SH-SY5Y (cell line): ENCODE measurements around the gene CARD14.

Experiments
- GATA2 ChIP-seq: IDR thresholded peaks from 2 replicates; pipeline ENCODE4 v1.6.1; 2011; ENCODE audit warnings: mild to moderate bottlenecking, low read depth, low read length
- GATA3 ChIP-seq: IDR thresholded peaks from 2 replicates; pipeline ENCODE4 v1.6.1; 2011; ENCODE audit warnings: low read depth, mild to moderate bottlenecking, low read length, moderate library complexity

Gene CARD14

GRCh38 chr17:80253631-80254395, 84.0 kb downstream of the CARD14 start:
- TF ChIP-seq GATA2 (no peak), GATA3 (no peak)

DNA sequence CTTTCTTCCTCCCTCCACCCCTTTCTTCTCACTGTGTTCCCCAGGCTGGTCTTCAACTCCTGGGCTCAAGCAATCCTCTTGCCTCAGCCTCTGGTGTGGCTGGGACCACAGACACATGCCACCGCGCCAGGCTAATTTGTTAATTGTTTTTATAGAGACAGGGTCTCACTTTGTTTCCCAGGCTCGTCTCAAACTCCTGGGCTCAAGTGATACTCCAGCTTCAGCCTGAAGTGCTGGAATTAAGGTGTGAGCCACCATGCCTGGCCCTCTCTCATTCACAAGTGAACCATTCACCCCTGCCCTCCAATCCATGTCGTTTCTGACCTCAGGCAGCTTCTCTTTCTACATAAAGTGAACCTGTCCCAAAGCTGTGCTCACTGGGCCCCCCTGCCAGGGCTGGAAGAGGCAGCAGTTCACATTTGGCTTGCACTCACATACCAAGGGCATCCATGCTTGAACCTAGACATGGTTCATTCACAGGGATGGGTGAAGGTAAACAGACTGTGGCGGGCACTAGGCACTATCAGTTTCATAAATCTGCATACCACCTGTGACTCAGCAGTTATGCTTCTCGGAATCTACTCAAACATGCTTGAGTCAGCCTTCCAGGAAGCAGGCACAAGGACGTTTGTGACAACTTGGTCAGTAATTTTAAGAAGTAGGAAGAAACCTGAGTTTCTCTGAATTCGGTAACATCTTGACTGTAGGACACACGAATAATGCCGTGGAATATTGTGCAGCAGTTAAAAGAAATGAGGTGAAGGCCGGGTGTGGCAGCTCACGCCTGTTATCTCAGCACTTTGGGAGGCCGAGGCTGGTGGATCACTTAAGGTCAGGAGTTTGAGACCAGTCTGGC, 84.8 kb downstream of the CARD14 start:
- TF ChIP-seq GATA2 (no peak), GATA3 (no peak)

DNA sequence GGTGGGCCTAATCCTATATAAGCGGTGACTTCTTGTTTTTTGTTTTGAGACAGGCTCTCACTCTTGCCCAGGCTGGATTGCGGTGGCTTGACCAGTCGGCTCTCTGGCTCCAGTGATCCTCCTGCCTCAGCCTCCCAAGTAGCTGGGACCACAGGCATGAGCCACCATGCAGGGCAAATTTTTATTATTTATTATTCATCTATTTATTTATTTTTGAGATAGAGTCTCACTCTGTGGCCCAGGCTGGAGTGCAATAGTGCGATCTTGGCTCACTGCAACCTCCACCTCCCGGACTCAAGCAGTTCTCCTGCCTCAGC, 86.2 kb downstream of the CARD14 start:
- TF ChIP-seq GATA3 = no peak
- TF ChIP-seq GATA2 = no peak

DNA sequence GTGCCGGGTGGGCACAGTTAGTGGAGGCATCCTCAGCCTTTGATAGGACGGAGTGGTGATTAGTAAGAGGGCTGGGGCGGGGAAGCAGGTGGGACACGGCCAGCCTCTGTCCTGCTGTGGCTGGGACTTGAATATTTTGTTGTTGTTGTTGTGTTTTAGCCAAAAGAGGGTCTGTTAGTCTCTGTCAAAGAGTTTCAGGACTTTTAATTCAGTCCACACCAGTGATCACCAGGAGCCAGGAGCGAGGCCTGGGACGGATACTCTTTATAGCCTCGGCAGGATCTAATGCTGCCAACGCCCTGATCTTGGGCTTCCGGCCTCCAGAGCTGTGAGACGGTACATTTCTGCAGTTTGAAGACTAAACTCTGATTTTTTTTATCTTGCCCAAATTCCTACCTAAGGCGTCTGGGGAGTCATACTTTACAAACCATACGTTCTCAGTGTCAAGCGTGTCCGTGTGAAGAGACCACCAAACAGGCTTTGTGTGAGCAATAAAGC, 87.9 kb downstream of the CARD14 start:
- TF ChIP-seq GATA2 (no peak), GATA3 (no peak)
